Myocyte (in vitro differentiated cells): ENCODE data around the gene ZAR1. TPM values are rescaled to one million over a fixed set of nuclear protein-coding genes. Genes with fewer than 3 reads are reported as not detected.
"Not testable (repeated sequence)": the region's sequence is repeated elsewhere in the genome, so short reads cannot be mapped to it uniquely, and the experiment has no call there.

Experiments used
- DNase-seq: peaks from one replicate; pipeline ENCODE4 v3.0.0-alpha.2; 2012; ENCODE audit warnings: low read depth
- polyA plus RNA-seq: library from polyadenylated mRNA; unstranded; fragments of >200 nt; gene quantifications from one replicate; pipeline ENCODE4 v1.2.1, GENCODE V29; 2012; ENCODE audit warnings: missing spikeins
- total RNA-seq: library from RNA; depleted of rRNA; stranded (reverse); fragments of >200 nt; gene quantifications from 2 replicates; pipeline ENCODE4 v1.2.3, GENCODE V29; 2014

The ZAR1 gene, protein sequence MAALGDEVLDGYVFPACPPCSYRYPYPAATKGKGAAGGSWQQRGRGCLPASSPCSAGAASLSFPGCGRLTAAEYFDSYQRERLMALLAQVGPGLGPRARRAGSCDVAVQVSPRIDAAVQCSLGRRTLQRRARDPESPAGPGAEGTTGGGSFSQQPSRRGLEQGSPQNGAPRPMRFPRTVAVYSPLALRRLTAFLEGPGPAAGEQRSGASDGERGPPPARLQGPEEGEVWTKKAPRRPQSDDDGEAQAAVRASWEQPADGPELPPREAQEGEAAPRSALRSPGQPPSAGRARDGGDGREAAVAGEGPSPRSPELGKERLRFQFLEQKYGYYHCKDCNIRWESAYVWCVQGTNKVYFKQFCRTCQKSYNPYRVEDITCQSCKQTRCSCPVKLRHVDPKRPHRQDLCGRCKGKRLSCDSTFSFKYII
- not detected in 2 replicates for total RNA-seq
- polyA plus RNA-seq, result not detected

DNA sequence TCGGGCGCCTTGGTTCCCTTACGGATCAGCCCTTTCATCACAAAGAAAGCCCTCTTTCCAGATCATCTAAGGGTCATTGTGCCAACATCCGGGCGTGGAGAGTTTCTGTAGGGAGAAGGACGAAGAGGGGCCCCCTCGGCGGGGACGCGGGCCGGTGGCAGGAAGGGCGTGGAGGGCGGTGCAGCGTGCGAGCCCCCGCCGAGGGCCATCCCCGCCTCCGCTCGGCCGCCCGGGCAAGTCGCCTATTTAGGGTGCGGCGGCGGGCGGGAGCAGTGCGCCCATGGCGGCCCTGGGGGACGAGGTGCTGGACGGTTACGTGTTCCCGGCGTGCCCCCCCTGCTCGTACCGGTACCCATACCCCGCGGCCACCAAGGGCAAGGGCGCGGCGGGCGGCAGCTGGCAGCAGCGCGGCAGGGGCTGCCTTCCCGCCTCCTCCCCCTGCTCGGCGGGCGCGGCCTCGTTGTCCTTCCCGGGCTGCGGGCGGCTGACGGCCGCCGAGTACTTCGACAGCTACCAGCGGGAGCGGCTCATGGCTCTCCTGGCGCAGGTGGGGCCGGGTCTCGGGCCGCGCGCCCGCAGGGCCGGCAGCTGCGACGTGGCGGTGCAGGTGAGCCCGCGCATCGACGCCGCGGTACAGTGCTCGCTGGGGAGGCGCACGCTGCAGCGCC is at the start of gene ZAR1:
TSS of gene ZAR1 (plus strand) at position 241 of the 668 bp plus-strand sequence. CDS start at position 281, 40 bp downstream.
- DNase-seq, result peak; percentile 9

DNA sequence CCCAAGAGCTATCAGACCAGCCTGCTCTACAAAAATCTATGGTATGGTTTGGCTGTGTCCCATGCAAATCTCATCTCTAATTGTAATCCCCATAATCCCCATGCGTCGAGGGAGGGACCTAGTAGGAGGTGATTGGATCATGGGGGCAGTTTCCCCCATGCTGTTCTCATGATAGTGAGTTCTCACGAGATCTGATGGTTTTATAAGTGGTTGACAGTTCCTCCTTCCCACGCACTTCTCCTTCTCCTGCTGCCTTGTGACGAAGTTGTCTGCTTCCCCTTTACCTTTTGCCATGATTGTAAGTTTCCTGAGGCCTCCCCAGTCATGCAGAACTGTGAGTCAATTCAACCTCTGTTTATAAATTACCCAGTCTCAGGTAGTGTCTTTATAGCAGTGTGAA is 49.1 kb upstream of the ZAR1 start:
- DNase-seq, result not testable (repeated sequence)

DNA sequence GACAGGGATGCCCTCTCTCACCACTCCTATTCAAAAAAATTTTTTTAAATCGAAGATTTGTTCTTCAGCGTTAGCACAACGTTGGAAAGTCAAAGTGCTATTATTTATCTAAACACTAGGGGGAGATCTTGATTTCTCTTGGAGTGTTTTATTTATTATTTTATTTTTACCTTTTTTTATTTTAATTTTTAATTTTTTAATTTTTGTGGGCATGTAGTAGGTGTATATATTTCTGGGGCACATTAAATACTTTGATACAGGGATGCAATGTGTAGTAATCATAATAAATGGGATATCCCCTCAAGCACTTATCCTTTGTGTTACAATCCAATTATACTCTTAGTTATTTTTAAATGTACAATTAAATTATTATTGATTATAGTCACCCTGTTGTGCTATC is 44.3 kb upstream of the ZAR1 start:
- DNase-seq, result peak; percentile 26

DNA sequence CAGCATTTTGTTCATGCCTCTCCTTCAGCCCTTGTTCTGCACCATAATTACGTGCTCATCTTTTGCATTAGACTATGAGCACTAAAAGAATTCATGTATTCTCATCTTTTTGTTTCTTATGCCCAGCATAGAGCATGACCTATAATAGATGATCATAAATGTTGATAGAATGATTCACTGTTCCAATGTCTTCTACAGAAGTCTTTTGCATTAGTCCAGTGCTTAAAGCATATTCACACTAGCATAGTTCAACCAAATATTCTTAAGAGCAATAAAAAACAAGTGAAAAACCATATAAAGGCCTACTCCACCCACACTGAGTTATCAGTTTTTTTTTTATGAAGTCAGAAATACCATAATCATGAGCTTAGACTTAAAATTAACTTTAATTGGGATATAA is 43.4 kb upstream of the ZAR1 start:
- no peak for DNase-seq

DNA sequence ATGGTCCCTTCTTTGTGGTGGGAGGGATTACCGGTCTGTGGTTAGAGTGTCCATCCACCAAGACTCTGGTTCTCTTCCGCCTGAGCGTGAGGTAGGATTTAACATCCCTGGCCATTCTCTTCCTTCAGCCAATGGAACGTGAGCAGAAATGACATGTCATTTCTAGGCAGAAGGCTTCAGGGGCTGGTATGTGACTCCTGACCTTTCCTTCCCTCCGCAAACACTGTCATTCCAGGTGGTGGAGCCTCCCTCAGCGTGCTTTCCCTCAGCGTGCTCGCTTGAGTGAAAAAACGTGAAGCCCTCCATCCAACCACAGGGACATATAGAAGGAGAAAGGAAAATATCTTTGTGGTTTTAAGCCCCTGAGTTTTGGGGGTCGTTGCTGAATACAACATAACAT is 40.9 kb upstream of the ZAR1 start:
- DNase-seq, result no peak

DNA sequence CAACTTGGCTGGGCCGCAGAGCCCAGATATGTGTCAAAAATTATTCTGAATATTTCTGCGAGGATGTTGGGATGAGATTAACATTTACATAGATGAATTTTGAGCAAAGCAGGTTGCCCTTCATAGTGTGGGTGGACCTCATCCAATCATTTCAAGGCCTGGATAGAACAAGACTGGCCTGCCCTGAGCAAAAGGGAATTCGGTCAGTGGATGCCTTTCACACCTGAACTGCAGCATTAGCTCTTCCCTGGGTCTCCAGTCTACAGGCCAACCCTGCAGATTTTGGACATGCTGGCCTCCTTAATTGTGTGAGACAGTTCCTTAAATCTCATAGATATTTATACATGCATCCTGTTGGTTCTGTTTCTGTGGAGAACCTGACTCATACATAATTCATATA is 39.3 kb upstream of the ZAR1 start:
- no peak for DNase-seq

DNA sequence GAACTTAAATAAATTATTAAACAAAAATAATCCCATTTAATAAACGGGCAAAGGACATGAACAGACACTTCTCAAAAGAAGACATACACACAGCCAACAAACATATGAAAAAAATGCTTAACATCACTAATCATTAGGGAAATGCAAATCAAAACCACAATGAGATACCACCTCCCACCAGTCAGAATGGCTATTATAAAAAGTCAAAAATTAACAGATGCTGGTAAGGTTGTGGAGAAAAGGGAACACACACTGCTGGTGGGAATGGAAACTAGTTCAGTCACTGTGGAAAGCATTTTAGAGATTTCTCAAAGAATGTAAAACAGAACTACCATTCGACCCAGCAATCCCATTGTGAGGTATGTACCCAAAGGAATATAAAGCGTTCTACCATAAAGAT is 38.4 kb upstream of the ZAR1 start:
- DNase-seq, result not testable (repeated sequence)

DNA sequence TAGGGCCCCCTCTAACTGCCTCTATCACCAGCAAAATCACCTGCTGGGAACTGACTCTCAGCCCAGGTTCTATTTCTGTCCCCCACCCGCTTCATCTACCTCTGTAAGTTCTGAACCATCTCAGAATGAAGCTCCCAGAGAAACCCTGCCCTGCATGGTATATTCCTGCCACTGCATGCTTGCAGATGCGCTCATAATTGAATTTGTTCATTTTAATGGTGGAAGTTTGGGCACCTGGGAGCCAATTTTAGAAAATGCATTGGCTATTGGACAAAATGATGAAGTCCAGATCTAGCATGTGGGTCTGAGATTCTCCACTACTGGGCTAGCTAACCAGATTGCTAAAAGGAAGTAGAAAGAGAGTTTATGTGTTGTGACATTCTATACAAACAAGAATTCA is 35.5 kb upstream of the ZAR1 start:
- no peak for DNase-seq

DNA sequence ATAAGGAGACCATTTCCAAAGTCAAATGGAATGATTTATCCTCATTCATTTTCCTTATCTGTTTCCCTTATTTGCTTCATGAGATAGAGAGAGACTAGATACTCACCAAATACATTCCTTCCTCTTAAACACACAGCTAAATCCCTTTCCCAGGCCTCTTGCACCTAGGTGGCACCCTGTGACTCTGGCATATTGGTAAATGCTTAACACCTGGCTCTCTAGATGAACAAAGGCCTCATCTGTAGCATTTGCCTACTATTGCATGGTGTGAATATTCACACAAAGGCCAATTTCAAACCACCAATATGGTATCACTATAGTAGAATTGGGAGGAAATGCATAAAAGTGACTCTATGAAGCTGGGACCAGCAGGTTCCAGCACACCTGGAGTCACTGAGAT is 29.1 kb upstream of the ZAR1 start:
- DNase-seq, result no peak

DNA sequence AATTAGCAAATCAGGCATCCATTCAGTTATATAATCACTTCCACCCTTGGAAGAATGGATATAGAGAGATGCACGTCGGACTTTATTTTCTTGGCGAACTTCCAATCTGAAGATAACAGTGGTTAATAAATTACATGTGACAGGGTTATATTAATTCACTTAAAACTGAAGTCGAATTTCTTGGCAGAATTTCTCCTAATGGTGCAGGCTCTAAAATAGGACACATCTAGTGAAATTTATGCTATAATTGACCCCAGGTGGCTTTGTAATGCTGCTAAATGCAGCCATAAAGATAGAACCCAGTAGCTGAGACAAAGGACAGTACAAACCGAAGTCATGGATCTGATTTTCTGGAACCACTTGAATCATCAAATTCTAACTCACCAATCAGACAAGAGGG is 27.7 kb upstream of the ZAR1 start:
- DNase-seq, result no peak

DNA sequence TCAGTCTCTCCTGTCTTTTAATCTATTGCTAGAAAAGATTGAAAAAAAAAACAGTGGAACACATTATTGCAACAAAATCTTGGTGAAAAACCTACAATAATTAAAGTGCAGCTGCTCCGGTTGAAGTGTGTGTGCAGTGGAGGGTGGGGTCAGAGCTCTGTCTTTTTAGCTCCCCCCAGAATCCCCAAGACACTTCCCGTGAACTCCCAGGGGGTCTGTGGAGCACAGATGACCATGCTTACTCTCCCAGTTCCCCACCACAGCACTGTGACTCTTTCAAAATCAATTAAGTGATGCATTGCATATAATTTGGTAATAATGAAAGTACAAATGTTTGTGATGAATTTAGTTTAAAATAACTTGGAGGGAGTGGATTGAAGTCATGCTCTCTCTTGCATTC is 22.6 kb upstream of the ZAR1 start:
- DNase-seq, result no peak

DNA sequence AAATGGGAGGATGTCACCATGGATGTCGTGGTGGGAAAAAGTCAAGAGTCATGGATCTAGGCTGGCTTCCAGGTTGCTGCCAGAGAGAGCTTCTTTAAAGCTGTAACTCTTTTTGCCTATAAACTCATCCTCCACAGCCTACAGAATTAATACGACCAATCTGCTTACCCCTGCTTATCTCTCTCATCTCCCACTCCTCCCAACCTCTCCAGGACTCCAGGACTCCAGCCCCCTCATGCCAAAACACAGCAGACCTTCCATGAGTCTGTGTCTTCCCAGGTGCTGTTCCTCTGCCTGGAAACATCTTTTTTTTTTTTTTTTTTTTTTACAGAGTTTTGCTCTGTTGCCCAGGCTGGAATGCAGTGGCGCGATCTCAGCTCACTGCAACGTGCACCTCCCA is 22.2 kb upstream of the ZAR1 start:
- DNase-seq, result no peak

DNA sequence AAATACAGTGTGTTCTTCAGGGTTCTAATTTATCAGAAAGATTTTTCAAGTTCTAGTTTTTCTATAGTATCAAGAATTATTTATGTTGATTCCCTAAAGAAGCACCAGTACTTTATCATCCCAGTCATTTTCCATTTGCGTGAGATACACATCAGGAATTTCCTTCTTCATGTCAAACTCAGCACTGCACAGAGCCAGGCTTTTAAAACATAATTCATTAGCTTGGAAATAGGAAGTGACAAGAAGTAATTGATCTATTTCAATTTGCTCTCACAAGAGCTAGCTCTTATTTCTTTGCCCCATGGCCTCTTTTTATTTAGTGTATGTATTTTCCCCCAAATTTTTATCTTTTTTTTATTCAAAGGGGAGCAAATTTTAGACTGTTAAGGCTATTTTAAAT is 19.9 kb upstream of the ZAR1 start:
- no peak for DNase-seq

DNA sequence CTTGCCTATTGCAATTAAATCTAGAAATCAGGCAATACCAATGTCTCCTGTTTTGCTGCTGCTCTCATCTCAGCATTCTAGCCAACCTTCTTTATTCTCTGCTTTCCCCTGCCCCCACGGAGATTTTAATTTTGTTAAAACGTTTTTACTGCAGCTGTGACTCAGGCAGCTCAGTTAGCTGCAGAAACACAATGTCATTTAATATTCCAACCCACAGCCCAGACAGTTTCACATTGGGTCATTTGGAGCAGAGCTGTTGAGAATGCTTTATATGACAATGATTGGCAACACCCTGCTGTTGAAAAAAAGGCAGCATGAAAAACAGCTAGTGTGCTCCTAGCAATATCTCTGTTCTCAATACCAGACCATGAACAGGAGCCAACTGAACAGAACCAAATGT is 19.5 kb upstream of the ZAR1 start:
- DNase-seq, result peak; percentile 57

DNA sequence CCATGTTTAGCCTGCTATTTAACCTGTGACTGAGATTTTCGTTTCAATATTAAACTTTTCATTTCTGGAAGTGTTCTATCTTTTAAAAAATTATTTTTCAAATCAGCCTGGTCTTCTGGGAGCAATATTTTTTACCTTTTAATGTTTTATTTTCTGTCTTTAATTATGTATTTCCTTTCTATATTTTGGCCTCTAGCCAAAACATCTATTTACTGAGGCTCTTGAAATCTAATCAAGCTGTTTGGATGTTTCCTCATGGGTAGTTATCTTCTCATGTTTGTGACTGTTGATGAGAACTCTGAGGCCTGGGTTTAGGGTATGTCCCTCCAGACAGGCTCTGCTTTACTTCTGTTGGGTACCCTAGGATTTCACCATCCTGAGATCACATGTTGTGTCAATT is 17.3 kb upstream of the ZAR1 start:
- DNase-seq, result no peak

DNA sequence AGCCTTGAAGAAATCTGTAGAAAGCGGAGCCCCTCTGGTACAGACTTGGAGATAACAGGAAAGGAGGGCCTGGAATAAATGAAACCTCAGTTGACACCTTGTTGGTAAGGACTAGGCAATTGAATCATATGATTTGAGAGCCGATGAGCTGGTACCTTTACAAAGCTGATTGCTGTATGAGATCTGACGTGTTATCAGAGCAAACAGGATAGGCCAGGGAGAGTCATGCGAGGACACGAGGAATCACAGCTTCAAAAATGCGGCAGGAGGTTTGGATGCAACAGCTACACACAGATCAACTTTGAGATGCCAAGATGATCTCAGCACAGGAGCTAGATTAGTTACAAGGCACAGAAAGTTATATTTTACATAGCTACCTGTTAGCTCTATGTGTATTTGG is 14.3 kb upstream of the ZAR1 start:
- DNase-seq, result no peak

DNA sequence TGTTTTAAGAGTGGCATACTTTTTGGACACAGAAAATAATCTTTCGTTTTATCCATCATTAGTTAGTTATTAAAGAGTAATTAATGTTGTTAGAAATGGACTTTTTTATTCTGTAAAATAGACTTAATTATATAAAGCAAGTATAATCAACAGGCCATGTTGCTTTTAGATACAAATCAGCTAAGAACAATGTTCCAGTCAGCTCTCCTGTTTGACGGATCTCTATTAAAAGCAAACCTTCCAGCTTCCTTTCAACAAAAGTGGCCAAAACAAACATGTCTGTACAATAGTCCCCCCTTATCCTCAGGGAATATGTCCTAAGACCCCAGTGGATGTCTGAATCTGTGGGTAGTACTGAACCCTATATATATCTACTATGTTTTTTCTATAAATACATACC is 11.8 kb upstream of the ZAR1 start:
- DNase-seq, result no peak

DNA sequence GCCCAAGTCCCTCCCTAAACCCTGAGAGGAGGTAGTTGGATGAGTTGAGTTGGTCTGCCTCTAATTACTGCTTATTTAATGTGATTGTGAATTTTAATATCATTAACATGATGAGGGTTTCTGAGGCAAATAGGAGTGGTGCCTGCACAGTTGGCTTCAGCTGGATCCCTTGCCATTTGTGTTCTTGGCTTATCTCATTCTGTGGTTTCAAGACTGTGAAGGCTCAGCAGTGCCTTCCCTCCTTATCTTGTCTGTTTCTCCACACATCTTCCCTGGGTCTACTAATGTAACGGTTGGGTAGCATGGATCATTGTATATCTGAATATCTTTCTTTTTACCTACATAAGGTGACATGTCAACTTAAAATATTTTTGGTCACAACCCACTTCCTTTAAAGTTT is 8.5 kb upstream of the ZAR1 start:
- DNase-seq, result no peak

DNA sequence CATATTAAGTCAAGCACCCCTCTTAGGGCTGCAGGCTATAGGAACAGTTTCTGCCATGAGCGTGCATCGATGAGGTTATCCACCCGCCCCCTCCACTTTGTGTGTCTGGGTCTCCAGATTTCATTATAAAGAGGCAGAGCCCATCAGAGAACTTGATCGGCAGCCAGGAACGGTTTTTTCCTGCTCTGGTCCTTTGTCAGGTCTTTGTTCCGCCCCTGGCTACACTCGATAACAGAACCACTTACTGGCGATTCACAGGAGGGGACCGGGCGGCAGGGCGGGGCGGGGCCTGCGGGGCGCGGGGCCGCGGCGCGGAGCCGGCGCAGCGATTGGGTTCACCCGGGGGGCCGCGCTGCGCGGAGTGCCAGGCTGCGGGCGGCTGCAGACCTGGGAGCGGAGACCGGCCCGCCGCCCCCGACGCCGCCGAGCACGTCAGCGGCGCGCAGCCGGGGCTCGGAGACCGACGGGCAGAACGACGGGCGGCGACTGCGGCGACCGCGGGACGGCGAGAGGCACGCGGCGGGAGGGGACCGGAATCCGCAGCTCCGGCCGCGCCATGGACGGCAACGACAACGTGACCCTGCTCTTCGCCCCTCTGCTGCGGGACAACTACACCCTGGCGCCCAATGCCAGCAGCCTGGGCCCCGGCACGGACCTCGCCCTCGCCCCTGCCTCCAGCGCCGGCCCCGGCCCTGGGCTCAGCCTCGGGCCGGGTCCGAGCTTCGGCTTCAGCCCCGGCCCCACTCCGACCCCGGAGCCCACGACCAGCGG is 6.9 kb upstream of the ZAR1 start, which contains the start of gene SLC10A4:
TSS of gene SLC10A4 (plus strand) at position 338 of the 771 bp plus-strand sequence. CDS start at position 557, 219 bp downstream.
- no peak for DNase-seq

DNA sequence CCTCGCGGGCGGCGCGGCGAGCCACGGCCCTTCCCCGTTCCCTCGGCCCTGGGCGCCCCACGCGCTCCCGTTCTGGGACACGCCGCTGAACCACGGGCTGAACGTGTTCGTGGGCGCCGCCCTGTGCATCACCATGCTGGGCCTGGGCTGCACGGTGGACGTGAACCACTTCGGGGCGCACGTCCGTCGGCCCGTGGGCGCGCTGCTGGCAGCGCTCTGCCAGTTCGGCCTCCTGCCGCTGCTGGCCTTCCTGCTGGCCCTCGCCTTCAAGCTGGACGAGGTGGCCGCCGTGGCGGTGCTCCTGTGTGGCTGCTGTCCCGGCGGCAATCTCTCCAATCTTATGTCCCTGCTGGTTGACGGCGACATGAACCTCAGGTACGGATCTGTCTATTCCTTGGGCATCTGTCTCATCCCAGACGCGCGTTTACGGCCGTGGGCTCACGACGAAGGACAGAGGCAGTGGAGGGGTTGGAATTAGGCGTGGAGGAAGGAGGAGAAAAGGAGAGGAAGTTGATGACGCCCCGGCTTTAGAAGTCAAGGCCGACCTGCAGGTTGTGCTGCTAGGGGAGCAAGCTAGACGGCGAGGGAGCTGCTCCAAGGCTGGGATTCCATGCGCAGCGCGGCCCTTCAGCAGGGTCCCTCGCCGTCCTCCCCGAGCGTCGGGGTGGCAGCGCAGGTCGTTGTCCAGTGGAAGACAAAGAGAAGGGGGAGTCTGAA is 6.1 kb upstream of the ZAR1 start:
- no peak for DNase-seq

DNA sequence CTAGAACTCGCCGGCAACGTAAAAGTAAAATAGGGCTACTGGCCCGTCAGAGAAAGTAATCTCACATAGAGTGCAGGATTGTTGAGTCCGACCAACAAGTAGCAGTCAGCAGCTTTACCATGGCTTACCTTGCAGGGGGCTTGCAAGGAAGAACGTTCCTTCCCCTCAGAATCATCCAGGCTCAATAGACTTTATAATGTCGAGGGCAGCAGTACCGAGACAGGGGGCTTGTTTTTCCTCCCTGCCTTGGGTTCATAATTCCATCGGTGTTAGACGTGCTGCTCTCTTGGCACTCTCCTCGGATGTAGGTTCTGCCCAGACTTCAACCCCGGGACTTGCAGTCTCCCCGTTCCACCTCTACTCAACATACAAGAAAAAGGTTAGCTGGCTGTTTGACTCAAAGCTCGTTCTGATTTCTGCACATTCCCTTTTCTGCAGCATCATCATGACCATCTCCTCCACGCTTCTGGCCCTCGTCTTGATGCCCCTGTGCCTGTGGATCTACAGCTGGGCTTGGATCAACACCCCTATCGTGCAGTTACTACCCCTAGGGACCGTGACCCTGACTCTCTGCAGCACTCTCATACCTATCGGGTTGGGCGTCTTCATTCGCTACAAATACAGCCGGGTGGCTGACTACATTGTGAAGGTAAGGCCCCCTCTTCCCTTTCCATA is 5.4 kb upstream of the ZAR1 start:
- no peak for DNase-seq
